Panc1 (cell line): ENCODE results near the gene ASB6. TPM values are rescaled to one million over a fixed set of nuclear protein-coding genes. Genes with fewer than 3 reads are reported as not detected.

ENCODE experiments used
- ATAC-seq: fragments of 200-7000 bp; cut with Tn5 transposase; 2 replicates; pipeline ENCODE4 v1.9.1; 2020; ENCODE audit warnings: mild to moderate bottlenecking, moderate library complexity
- BruUV-seq: library from RNA; stranded (reverse); fragments of 400-500 nt; replicated peaks from 2 replicates; lab custom pipeline; 2021; lab: Mats Ljungman, UMichigan
- CTCF ChIA-PET: fragments of 300-600 bp; sonication (Branson Sonifier 250); formaldehyde crosslinking; loops from one replicate; lab custom pipeline; 2022; ENCODE audit warnings: antibody characterized with exemption; lab: Charles Lee
- POLR2A ChIA-PET: fragments of 300-600 bp; sonication (Branson Sonifier 250); formaldehyde crosslinking; loops from one replicate; lab custom pipeline; 2022; ENCODE audit warnings: antibody characterized with exemption; lab: Charles Lee
- DNase-seq: peaks from one replicate; pipeline ENCODE4 v3.0.0-alpha.2; 2010; ENCODE audit warnings: low read depth, low spot score
- H3K27ac ChIP-seq: 2 replicates; pipeline ENCODE4 v1.5.1; 2011; ENCODE audit warnings: mild to moderate bottlenecking, low read length, inconsistent platforms
- H3K27me3 ChIP-seq: fragments of 200-500 bp; sonication (Bioruptor generic); 2 replicates; pipeline ENCODE4 v1.6.0; 2014; ENCODE audit warnings: low read length, inconsistent platforms; ENCODE audit not compliant: control insufficient read depth, insufficient read depth
- H3K36me3 ChIP-seq: fragments of 200-500 bp; sonication (Bioruptor generic); 2 replicates; pipeline ENCODE4 v1.5.1; 2014; ENCODE audit warnings: inconsistent platforms, mild to moderate bottlenecking, low read length, moderate library complexity; ENCODE audit not compliant: control insufficient read depth, insufficient read depth
- H3K4me1 ChIP-seq: 2 replicates; pipeline ENCODE4 v1.5.1; 2011; ENCODE audit warnings: inconsistent platforms, mild to moderate bottlenecking, low read length, moderate library complexity; ENCODE audit not compliant: control insufficient read depth, insufficient read depth
- H3K4me3 ChIP-seq, 2 experiments: 2 replicates each; pipeline ENCODE4 v1.5.1; 2011 to 2012; ENCODE audit warnings: low read depth in 2 of 2, low read length in 2 of 2, mild to moderate bottlenecking in 2 of 2, inconsistent platforms in 1 of 2, moderate library complexity in 1 of 2
- H3K9me3 ChIP-seq: fragments of 200-500 bp; sonication (Bioruptor generic); 2 replicates; pipeline ENCODE4 v1.5.1; 2014; ENCODE audit warnings: low read depth, mild to moderate bottlenecking, inconsistent platforms, low read length, moderate library complexity; ENCODE audit not compliant: control insufficient read depth, insufficient read depth
- CTCF ChIP-seq: fragments of 450-650 bp; IDR thresholded peaks from 2 replicates; pipeline ENCODE4 v1.5.1; 2017; ENCODE audit warnings: mild to moderate bottlenecking
- POLR2AphosphoS5 ChIP-seq: IDR thresholded peaks from 2 replicates; pipeline ENCODE4 v1.6.1; 2012; ENCODE audit warnings: mild to moderate bottlenecking, low read depth, low read length, moderate library complexity
- REST ChIP-seq, 2 experiments: IDR thresholded peaks; 2 replicates each; pipeline ENCODE4 v1.6.1; 2011 to 2012; ENCODE audit warnings: low read depth in 2 of 2, control low read depth in 1 of 2, low read length in 1 of 2, mild to moderate bottlenecking in 1 of 2, moderate library complexity in 1 of 2; ENCODE audit not compliant: insufficient read depth in 1 of 2
- SIN3A ChIP-seq: IDR thresholded peaks from 2 replicates; pipeline ENCODE4 v1.6.1; 2012; ENCODE audit warnings: low read depth, mild to moderate bottlenecking, low read length, moderate library complexity, borderline replicate concordance; ENCODE audit not compliant: insufficient read depth
- TCF7L2 ChIP-seq: IDR thresholded peaks from 2 replicates; pipeline ENCODE4 v1.6.1; 2011; ENCODE audit warnings: mild to moderate bottlenecking, low read depth, low read length, inconsistent platforms
- in situ Hi-C: cut with HindIII; loops from 2 replicates; pipeline ENCODE4 v1.10.0; 2016; ENCODE audit warnings: low sequenced_read_pairs, low pct_unique_long_range_greater_than_20kb
- intact Hi-C: fragments of 100-400 bp; cut with micrococcal nuclease; formaldehyde crosslinking; loops from one replicate; pipeline ENCODE4 v1.10.0; 2022; ENCODE audit not compliant: unreplicated experiment
- total RNA-seq: library from RNA; stranded (reverse); gene quantifications from one replicate; pipeline ENCODE4 v1.2.1, GENCODE V29; 2021; ENCODE audit not compliant: unreplicated experiment

ASB6 gene
- total RNA-seq, 1 experiment from 2014 or later, result 14.3 TPM

GRCh38 chr9:129653823-129654553, 12.0 kb upstream of the ASB6 start:
- ATAC-seq (no peak), DNase-seq (no peak)
- no TSS peak for BruUV-seq
- H3K9me3 ChIP-seq, result no peaks in the 10 kb centered on the region
- in situ Hi-C loops, result no loop called here
- CTCF ChIA-PET, result no interaction called here
- H3K27me3 ChIP-seq, result no peaks in the 10 kb centered on the region
- POLR2A ChIA-PET, result no interaction called here
- TF ChIP-seq CTCF (no peak), TCF7L2 (no peak), REST (IDR thresholded peaks at IDR 0.05; ENCODE audit: insufficient read depth in 1 of 2, low read depth in 2 of 2, low read length in 1 of 2) (no peak), POLR2AphosphoS5 (no peak), SIN3A (no peak)
- no peaks in the 10 kb centered on the region for H3K36me3 ChIP-seq
- intact Hi-C loops, result no loop called here
- H3K4me3 ChIP-seq, result no peak overlapping the region
- H3K4me1 ChIP-seq, result peaks cover 3% of the 10 kb centered on the region; the same call in 1 of the 2 replicates
- no peak overlapping the region for H3K27ac ChIP-seq

- H3K4me1 ChIP-seq, result no peaks in the 10 kb centered on the region
- H3K36me3 ChIP-seq, result no peaks in the 10 kb centered on the region
- DNase-seq (no peak), ATAC-seq (no peak)
- in situ Hi-C loops (no loop called here), intact Hi-C loops (no loop called here)
- BruUV-seq, result no TSS peak
- no peaks in the 10 kb centered on the region for H3K9me3 ChIP-seq
- TF ChIP-seq CTCF (no peak), SIN3A (no peak), POLR2AphosphoS5 (no peak), REST (IDR thresholded peaks at IDR 0.05; ENCODE audit: insufficient read depth in 1 of 2, low read depth in 2 of 2, low read length in 1 of 2) (no peak), TCF7L2 (no peak)
- ChIA-PET CTCF (no interaction called here), POLR2A (interaction anchor here (0.6 kb wide), 1 partner anchor 113 kb away, joined by 3 read pairs; no protein-coding TSS in a partner anchor)
- no peak overlapping the region for H3K4me3 ChIP-seq
- H3K27me3 ChIP-seq, result no peaks in the 10 kb centered on the region
- no peak overlapping the region for H3K27ac ChIP-seq
Measured at GRCh38 chr9:129650680-129651235, 8.8 kb upstream of the ASB6 start.
